ENCODE data around the gene ZNF774. TPM values are rescaled to one million over a fixed set of nuclear protein-coding genes. Genes with fewer than 3 reads are reported as not detected.
A peak's percentile ranks its signal among the peaks of the same experiment; 100 is the strongest.

The ZNF774 gene
- total and polyA plus RNA-seq, 2 of the 13 experiments (the other 11 are each of a cell fraction or from before 2014, with no cell fraction given), result 0.59 to 1.4 TPM

- TF ChIP-seq ZBTB43 (CRISPR knock-in tag; conservative IDR thresholded peaks at IDR 0.05) (no peak), PTBP1 (IDR thresholded peaks at IDR 0.05; ENCODE audit: low read depth, low read length, poor library complexity, severe bottlenecking) (no peak), MYC (CRISPR knock-in tag; IDR thresholded peaks at IDR 0.05; ENCODE audit: borderline replicate concordance) (0 out of 2 replicates have a peak, but pooled peaks have one; percentile 47), ZNF446 (CRISPR knock-in tag; IDR thresholded peaks at IDR 0.05) (0 out of 2 replicates have a peak, but pooled peaks have one; percentile 28), ZFYVE20 (CRISPR knock-in tag; IDR thresholded peaks at IDR 0.05; ENCODE audit: borderline replicate concordance, low read depth) (0 out of 2 replicates have a peak, but pooled peaks have one; percentile 48), ZBTB38 (CRISPR knock-in tag; IDR thresholded peaks at IDR 0.05) (peak; percentile 96), ZMAT5 (CRISPR knock-in tag; IDR thresholded peaks at IDR 0.05; ENCODE audit: borderline replicate concordance, low read depth) (no peak), ZNF563 (CRISPR knock-in tag; IDR thresholded peaks at IDR 0.05) (0 out of 2 replicates have a peak, but pooled peaks have one; percentile 15), HMGXB4 (CRISPR knock-in tag; IDR thresholded peaks at IDR 0.05; ENCODE audit: borderline replicate concordance in 1 of 2, low read depth in 1 of 2) (0 out of 4 replicates have a peak, but pooled peaks of 1 of the 2 experiments have one; percentile 4), ZBTB33 (CRISPR knock-in tag; IDR thresholded peaks at IDR 0.05) (peak; percentile 80), ZNF543 (CRISPR knock-in tag; IDR thresholded peaks at IDR 0.05) (0 out of 2 replicates have a peak, but pooled peaks have one; percentile 6), DNMT1 (CRISPR knock-in tag; IDR thresholded peaks at IDR 0.05) (0 out of 2 replicates have a peak, but pooled peaks have one; percentile 15), RBAK (CRISPR knock-in tag; IDR thresholded peaks at IDR 0.05) (no peak), ZNF761 (CRISPR knock-in tag; conservative IDR thresholded peaks at IDR 0.05) (0 out of 2 replicates have a peak, but pooled peaks have one; percentile 25), ZNF251 (CRISPR knock-in tag; IDR thresholded peaks at IDR 0.05) (no peak)
Observed at GRCh38 chr15:90351479-90352106, 491 bp upstream of the ZNF774 start (continued).
